IMR-90 (cell line): Measurements from ENCODE around the gene CNGA1. TPM values are rescaled to one million over a fixed set of nuclear protein-coding genes. Genes with fewer than 3 reads are reported as not detected.

ENCODE experiments used
- ATAC-seq: fragments of 200-7000 bp; cut with Tn5 transposase; 2 replicates; pipeline ENCODE4 v1.9.1; 2020; ENCODE audit warnings: low read depth, mild to moderate bottlenecking, moderate library complexity
- BruUV-seq: library from RNA; stranded (reverse); fragments of 400-500 nt; replicated peaks from 2 replicates; lab custom pipeline; 2021; lab: Mats Ljungman, UMichigan
- CTCF ChIA-PET: fragments of 300-600 bp; formaldehyde crosslinking; extraction: SDS; loops from one replicate; lab custom pipeline; 2021; ENCODE audit warnings: antibody characterized with exemption; lab: Yijun Ruan, JAX
- POLR2A ChIA-PET: fragments of 300-600 bp; sonication (Branson Sonifier 250); formaldehyde crosslinking; loops from one replicate; lab custom pipeline; 2022; ENCODE audit warnings: antibody characterized with exemption; ENCODE audit not compliant: unreplicated experiment; lab: Charles Lee
- DNase-seq: peaks from one replicate; pipeline ENCODE4 v3.0.0; 2013
- H2AFZ ChIP-seq: replicated peaks from 2 replicates; pipeline ENCODE3; 2013; ENCODE audit warnings: low read length, mild to moderate bottlenecking; ENCODE audit not compliant: poor library complexity
- H2AK5ac ChIP-seq: 2 replicates; pipeline ENCODE4 v1.6.1; 2013; ENCODE audit warnings: low read depth, low read length, inconsistent platforms
- H2AK9ac ChIP-seq: replicated peaks from 2 replicates; pipeline ENCODE3; 2013; ENCODE audit warnings: mild to moderate bottlenecking, low read depth, low read length, moderate library complexity; ENCODE audit not compliant: poor library complexity
- H2BK120ac ChIP-seq: 2 replicates; pipeline ENCODE4 v1.6.1; 2013; ENCODE audit warnings: low read depth, low read length, inconsistent platforms
- H2BK15ac ChIP-seq: 3 replicates; pipeline ENCODE4 v1.6.1; 2013; ENCODE audit warnings: low read depth, low read length, inconsistent platforms
- H2BK20ac ChIP-seq: 2 replicates; pipeline ENCODE4 v1.6.1; 2013; ENCODE audit warnings: low read depth, mild to moderate bottlenecking, inconsistent platforms, low read length, moderate library complexity
- H2BK5ac ChIP-seq: 2 replicates; pipeline ENCODE4 v1.6.1; 2013; ENCODE audit warnings: mild to moderate bottlenecking, low read depth, low read length, inconsistent platforms; ENCODE audit not compliant: poor library complexity, severe bottlenecking
- H3K14ac ChIP-seq: replicated peaks from 2 replicates; pipeline ENCODE4 v1.6.1; 2013; ENCODE audit warnings: low read depth, low read length, inconsistent platforms
- H3K18ac ChIP-seq: 2 replicates; pipeline ENCODE4 v1.6.1; 2013; ENCODE audit warnings: low read depth, low read length, control low read depth
- H3K23ac ChIP-seq: 2 replicates; pipeline ENCODE4 v1.6.1; 2013; ENCODE audit warnings: low read depth, low read length, inconsistent platforms
- H3K27ac ChIP-seq: 2 replicates; pipeline ENCODE4 v1.5.1; 2013; ENCODE audit warnings: mild to moderate bottlenecking, control low read depth, low read length; ENCODE audit not compliant: insufficient read depth
- H3K27me3 ChIP-seq: 2 replicates; pipeline ENCODE4 v1.6.1; 2013; ENCODE audit warnings: low read length; ENCODE audit not compliant: control insufficient read depth, insufficient read depth
- H3K36me3 ChIP-seq: 2 replicates; pipeline ENCODE4 v1.6.1; 2013; ENCODE audit warnings: low read length, mixed read lengths; ENCODE audit not compliant: control insufficient read depth, insufficient read depth
- H3K4ac ChIP-seq: 2 replicates; pipeline ENCODE4 v1.6.1; 2013; ENCODE audit warnings: low read depth, low read length, inconsistent platforms
- H3K4me1 ChIP-seq: 2 replicates; pipeline ENCODE4 v1.6.1; 2013; ENCODE audit warnings: low read length, mixed read lengths; ENCODE audit not compliant: control insufficient read depth, insufficient read depth
- H3K4me2 ChIP-seq: 2 replicates; pipeline ENCODE4 v1.6.1; 2013; ENCODE audit warnings: low read depth, mild to moderate bottlenecking, control low read depth, low read length, moderate library complexity
- H3K4me3 ChIP-seq: 2 replicates; pipeline ENCODE4 v1.5.1; 2013; ENCODE audit warnings: low read depth, mild to moderate bottlenecking, control low read depth, low read length, moderate library complexity; ENCODE audit not compliant: insufficient read depth
- H3K56ac ChIP-seq: 2 replicates; pipeline ENCODE4 v1.6.1; 2013; ENCODE audit warnings: low read length, inconsistent platforms; ENCODE audit not compliant: insufficient read depth; ENCODE audit errors: extremely low read depth
- H3K79me1 ChIP-seq, 2 experiments: 2 replicates each; pipeline ENCODE4 v1.6.1; 2013; ENCODE audit warnings: low read length in 2 of 2, inconsistent platforms in 1 of 2, low read depth in 1 of 2
- H3K9ac ChIP-seq: 2 replicates; pipeline ENCODE4 v1.6.1; 2013; ENCODE audit warnings: low read depth, low read length, control low read depth
- H3K9me1 ChIP-seq: 2 replicates; pipeline ENCODE4 v1.6.1; 2013; ENCODE audit warnings: low read length, inconsistent platforms; ENCODE audit not compliant: insufficient read depth
- H3K9me3 ChIP-seq: 2 replicates; pipeline ENCODE4 v1.6.1; 2013; ENCODE audit warnings: low read length; ENCODE audit not compliant: control insufficient read depth, insufficient read depth
- H4K20me1 ChIP-seq: 2 replicates; pipeline ENCODE4 v1.6.1; 2013; ENCODE audit warnings: low read length, inconsistent platforms; ENCODE audit not compliant: insufficient read depth
- H4K5ac ChIP-seq: 2 replicates; pipeline ENCODE4 v1.6.1; 2013; ENCODE audit warnings: mild to moderate bottlenecking, low read depth, low read length, control low read depth
- H4K8ac ChIP-seq, 2 experiments: 2 replicates each; pipeline ENCODE4 v1.6.1; 2013; ENCODE audit warnings: low read depth in 2 of 2, low read length in 2 of 2, control low read depth in 1 of 2, inconsistent platforms in 1 of 2
- H4K91ac ChIP-seq: 2 replicates; pipeline ENCODE4 v1.6.1; 2013; ENCODE audit warnings: low read depth, low read length, inconsistent platforms; ENCODE audit not compliant: insufficient read depth
- MXI1 ChIP-seq: IDR thresholded peaks from 2 replicates; pipeline ENCODE4 v1.6.1; 2012; ENCODE audit warnings: low read depth, mild to moderate bottlenecking, low read length, moderate library complexity, borderline replicate concordance
- POLR2A ChIP-seq: IDR thresholded peaks from 2 replicates; pipeline ENCODE4 v1.6.1; 2012; ENCODE audit warnings: mild to moderate bottlenecking, low read depth, low read length
- dilution Hi-C: fragments of 300-500 bp; cut with HindIII; formaldehyde crosslinking; loops from one replicate; pipeline ENCODE4 v1.14.3; 2018; ENCODE audit warnings: low sequenced_read_pairs; ENCODE audit not compliant: unreplicated experiment
- in situ Hi-C: fragments of 300-500 bp; cut with MboI; formaldehyde crosslinking; loops from 3 replicates; pipeline ENCODE4 v1.14.3; 2019; ENCODE audit warnings: low sequenced_read_pairs, inconsistent platforms, mixed read lengths
- intact Hi-C: fragments of 100-400 bp; cut with micrococcal nuclease; formaldehyde crosslinking; loops from 2 replicates; pipeline ENCODE4 v1.10.0; 2022
- polyA plus RNA-seq, 3 experiments: library from polyadenylated mRNA; depleted of rRNA; stranded (reverse); fragments of >200 nt; gene quantifications; 2 replicates each; pipeline ENCODE4 v1.2.3, GENCODE V29; 2012; ENCODE audit warnings: low replicate concordance in 1 of 3
- total RNA-seq: library from RNA; depleted of rRNA; stranded (reverse); fragments of >200 nt; gene quantifications from 2 replicates; pipeline ENCODE4 v1.2.3, GENCODE V29; 2012

Gene CNGA1
- total and polyA plus RNA-seq, 2 of the 4 experiments (the other 2 are of a cell fraction): not detected

DNA sequence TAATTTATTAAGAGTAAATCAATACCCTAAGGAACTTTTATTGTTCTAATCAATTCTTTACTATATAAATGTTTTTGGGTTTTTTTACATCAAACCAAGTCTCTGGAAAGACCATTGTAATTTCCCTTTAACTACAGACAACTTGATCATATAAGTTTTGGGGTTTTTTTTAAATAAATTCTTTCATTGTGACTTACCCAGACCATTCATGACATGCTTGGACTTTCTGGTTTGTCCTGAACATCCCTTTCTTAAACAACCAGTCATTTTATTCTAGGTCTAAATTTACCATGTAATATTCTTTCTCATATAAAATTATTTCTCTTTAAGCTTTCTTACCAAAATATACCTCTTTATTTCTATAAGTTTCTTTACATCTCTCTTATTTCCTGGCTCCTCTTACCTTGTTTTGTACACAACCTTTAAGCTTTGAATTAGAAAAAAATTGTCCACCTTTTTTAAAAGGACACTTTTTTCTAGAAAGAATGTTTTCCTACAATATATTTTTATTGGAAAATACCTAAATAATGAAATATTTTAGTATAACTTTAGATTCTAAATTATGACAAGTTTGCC lies 8.4 kb downstream of the CNGA1 start:
- ATAC-seq (no peak), DNase-seq (no peak)
- Histone ChIP-seq H2AFZ (no peak overlapping the region), H3K36me3 (no peaks in the 10 kb centered on the region), H2BK15ac (no peak overlapping the region), H2AK5ac (no peak overlapping the region), H3K4ac (no peak overlapping the region), H3K4me2 (no peak overlapping the region), H3K4me3 (no peak overlapping the region), H3K27ac (no peak overlapping the region), H2BK5ac (no peak overlapping the region), H3K23ac (no peak overlapping the region), H4K8ac (no peak overlapping the region), H3K18ac (no peak overlapping the region), H2BK120ac (no peak overlapping the region), H3K27me3 (no peaks in the 10 kb centered on the region), H2BK20ac (no peak overlapping the region), H3K4me1 (no peaks in the 10 kb centered on the region), H3K9me3 (peaks cover 3% of the 10 kb centered on the region), H3K9me1 (no peaks in the 10 kb centered on the region), H2AK9ac (no peak overlapping the region), H3K9ac (no peak overlapping the region), H4K91ac (no peak overlapping the region), H4K20me1 (no peaks in the 10 kb centered on the region), H3K14ac (no peak overlapping the region), H3K79me1 (no peaks in the 10 kb centered on the region), H3K56ac (no peak overlapping the region), H4K5ac (no peak overlapping the region)
- ChIA-PET POLR2A (no interaction called here), CTCF (interaction anchor here (1.5 kb wide), 1 partner anchor 26 kb away, joined by 3 read pairs; no protein-coding TSS in a partner anchor)
- no peak for TF ChIP-seq MXI1
- no peak for TF ChIP-seq POLR2A
- in situ Hi-C loops (no loop called here), intact Hi-C loops (no loop called here), dilution Hi-C loops (no loop called here)
- no TSS peak for BruUV-seq
